Peyer's patch (tissue), 4 donors: ENCODE results near the gene KRTAP5-2.

Experiments
- CTCF ChIP-seq, 6 experiments: fragments of 450-650 bp in 4 of 6; fragments of 200-600 bp in 2 of 6; sonication (generic) in 1 of 6; IDR thresholded peaks; one replicate each; pipeline ENCODE4 v1.5.1; 2017 to 2019; ENCODE audit warnings: antibody characterized with exemption in 6 of 6, mild to moderate bottlenecking in 3 of 6, moderate library complexity in 1 of 6
- POLR2A ChIP-seq, 2 donors: fragments of 450-650 bp; IDR thresholded peaks; one replicate each; pipeline ENCODE4 v1.5.1; 2017; ENCODE audit warnings: antibody characterized with exemption in 2 of 2, mild to moderate bottlenecking in 2 of 2, moderate library complexity in 2 of 2

DNA sequence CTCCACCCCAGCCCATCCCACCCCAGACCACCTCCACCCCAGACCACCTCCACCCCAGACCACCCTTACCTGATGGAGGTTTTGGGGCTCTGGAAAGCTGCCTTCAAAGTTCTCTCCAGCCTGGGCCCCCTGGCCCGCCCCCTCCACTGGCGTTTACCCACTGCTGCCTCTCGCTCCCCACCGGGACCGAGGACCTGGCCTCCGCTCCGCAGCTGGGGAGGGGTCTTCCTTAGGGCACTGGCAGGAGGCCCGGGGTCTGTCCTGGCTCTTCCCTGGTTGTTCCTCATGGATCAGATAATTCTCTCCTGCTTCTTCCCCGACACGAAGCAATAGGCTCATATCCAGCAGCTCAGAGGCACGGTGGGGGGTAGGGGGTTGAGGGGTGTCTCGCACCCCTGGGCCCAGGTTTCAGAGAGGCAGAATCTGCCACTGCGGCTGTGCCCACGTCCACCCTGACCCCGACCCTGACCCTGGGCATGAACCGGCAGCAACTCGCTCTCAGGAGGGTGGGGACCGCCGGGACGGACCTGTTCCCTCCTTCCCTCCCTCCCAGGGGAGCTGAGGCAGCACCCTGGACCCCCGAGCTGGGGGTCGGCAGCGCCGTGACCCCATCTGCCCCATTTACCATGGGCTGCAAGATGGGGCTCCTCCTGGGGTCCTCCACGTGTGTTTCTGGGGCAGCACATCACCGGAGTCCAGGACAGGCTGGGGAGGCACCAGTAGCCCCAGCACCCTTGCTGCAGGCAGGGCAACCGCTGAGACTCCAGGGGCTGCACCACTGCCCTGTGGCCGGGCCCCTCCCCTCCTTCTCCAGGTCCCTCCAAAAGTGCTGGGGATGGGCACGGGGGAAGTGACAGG, 44.4 kb upstream of the KRTAP5-2 start:
- no peak for TF ChIP-seq CTCF (IDR thresholded peaks at IDR 0.05)
- no peak for TF ChIP-seq POLR2A (IDR thresholded peaks at IDR 0.05)
